H9 (cell line): ENCODE measurements around the gene NPR1. TPM values are rescaled to one million over a fixed set of nuclear protein-coding genes. Genes with fewer than 3 reads are reported as not detected.

Source experiments
- DNase-seq: peaks from one replicate; pipeline ENCODE4 v3.0.0-alpha.2; 2017
- H2AFZ ChIP-seq: one replicate; pipeline ENCODE4 v1.6.1; 2013; ENCODE audit warnings: mild to moderate bottlenecking, low read length, control low read depth, moderate library complexity
- H2AK5ac ChIP-seq: 2 replicates; pipeline ENCODE4 v1.6.1; 2013; ENCODE audit warnings: low read length, control low read depth, mixed read lengths; ENCODE audit not compliant: insufficient read length
- H2BK120ac ChIP-seq: one replicate; pipeline ENCODE4 v1.6.1; 2013; ENCODE audit warnings: low read depth, mild to moderate bottlenecking, low read length, control low read depth, inconsistent platforms; ENCODE audit not compliant: poor library complexity, severe bottlenecking
- H2BK12ac ChIP-seq: 2 replicates; pipeline ENCODE4 v1.6.1; 2013; ENCODE audit warnings: low read length, control low read depth, mixed read lengths, low read depth; ENCODE audit not compliant: insufficient read length
- H2BK15ac ChIP-seq: 2 replicates; pipeline ENCODE4 v1.6.1; 2013; ENCODE audit warnings: low read depth, low read length, control low read depth
- H2BK20ac ChIP-seq: one replicate; pipeline ENCODE4 v1.6.1; 2013; ENCODE audit warnings: low read depth, mild to moderate bottlenecking, low read length, control low read depth, inconsistent platforms; ENCODE audit not compliant: poor library complexity, severe bottlenecking
- H2BK5ac ChIP-seq: 2 replicates; pipeline ENCODE4 v1.6.1; 2013; ENCODE audit warnings: low read length, control low read depth, mixed read lengths; ENCODE audit not compliant: insufficient read length
- H3K14ac ChIP-seq: 2 replicates; pipeline ENCODE4 v1.6.1; 2013; ENCODE audit warnings: low read length, control low read depth; ENCODE audit not compliant: insufficient read depth
- H3K18ac ChIP-seq: 2 replicates; pipeline ENCODE4 v1.6.1; 2013; ENCODE audit warnings: low read depth, mild to moderate bottlenecking, mixed read lengths, low read length, control low read depth; ENCODE audit not compliant: insufficient read length
- H3K23ac ChIP-seq: 2 replicates; pipeline ENCODE4 v1.6.1; 2013; ENCODE audit warnings: low read length, control low read depth, mixed read lengths, low read depth; ENCODE audit not compliant: insufficient read length
- H3K23me2 ChIP-seq: 2 replicates; pipeline ENCODE4 v1.6.1; 2013; ENCODE audit warnings: low read depth, mild to moderate bottlenecking, mixed read lengths, low read length, control low read depth; ENCODE audit not compliant: insufficient read length, poor library complexity, severe bottlenecking
- H3K27ac ChIP-seq: 2 replicates; pipeline ENCODE4 v1.5.1; 2013; ENCODE audit warnings: low read length, control low read depth, mixed read lengths, low read depth; ENCODE audit not compliant: insufficient read length
- H3K27me3 ChIP-seq: 2 replicates; pipeline ENCODE4 v1.6.1; 2013; ENCODE audit warnings: low read length, control low read depth, inconsistent platforms; ENCODE audit not compliant: insufficient read depth
- H3K4ac ChIP-seq: 2 replicates; pipeline ENCODE4 v1.6.1; 2013; ENCODE audit warnings: low read depth, mild to moderate bottlenecking, control low read depth, inconsistent platforms, low read length, moderate library complexity
- H3K4me1 ChIP-seq: 2 replicates; pipeline ENCODE4 v1.6.1; 2013; ENCODE audit warnings: low read length, control low read depth, inconsistent platforms; ENCODE audit not compliant: insufficient read depth
- H3K4me2 ChIP-seq: 2 replicates; pipeline ENCODE4 v1.6.1; 2013; ENCODE audit warnings: low read length, control low read depth, mixed read lengths; ENCODE audit not compliant: insufficient read length, insufficient read depth
- H3K56ac ChIP-seq: 2 replicates; pipeline ENCODE4 v1.6.1; 2013; ENCODE audit warnings: low read depth, mild to moderate bottlenecking, mixed read lengths, low read length, control low read depth; ENCODE audit not compliant: insufficient read length
- H3K79me1 ChIP-seq: 2 replicates; pipeline ENCODE4 v1.6.1; 2013; ENCODE audit warnings: low read depth, mild to moderate bottlenecking, moderate library complexity, low read length, control low read depth, inconsistent platforms; ENCODE audit not compliant: insufficient read depth, poor library complexity, severe bottlenecking
- H3K79me2 ChIP-seq: 2 replicates; pipeline ENCODE4 v1.6.1; 2013; ENCODE audit warnings: low read length, control low read depth, inconsistent platforms; ENCODE audit not compliant: insufficient read depth
- H3K9ac ChIP-seq: 2 replicates; pipeline ENCODE4 v1.6.1; 2013; ENCODE audit warnings: low read length, control low read depth, mixed read lengths; ENCODE audit not compliant: insufficient read length; ENCODE audit errors: extremely low read depth
- H3K9me3 ChIP-seq: one replicate; pipeline ENCODE4 v1.6.1; 2013; ENCODE audit warnings: low read depth, low read length, inconsistent platforms; ENCODE audit not compliant: control insufficient read depth
- H3T11ph ChIP-seq: one replicate; pipeline ENCODE4 v1.6.1; 2013; ENCODE audit warnings: mild to moderate bottlenecking, low read length, control low read depth, inconsistent platforms
- H4K20me1 ChIP-seq: one replicate; pipeline ENCODE4 v1.6.1; 2013; ENCODE audit not compliant: control insufficient read depth, insufficient read length, insufficient read depth
- H4K5ac ChIP-seq: 2 replicates; pipeline ENCODE4 v1.6.1; 2013; ENCODE audit warnings: low read depth, mild to moderate bottlenecking, mixed read lengths, low read length, control low read depth; ENCODE audit not compliant: insufficient read length
- H4K8ac ChIP-seq: replicated peaks from 2 replicates; pipeline ENCODE4 v1.6.1; 2013; ENCODE audit warnings: low read length, control low read depth, mixed read lengths, low read depth; ENCODE audit not compliant: insufficient read length
- H4K91ac ChIP-seq: 2 replicates; pipeline ENCODE4 v1.6.1; 2013; ENCODE audit warnings: low read depth, mild to moderate bottlenecking, moderate library complexity, mixed read lengths, low read length, control low read depth; ENCODE audit not compliant: insufficient read length
- H3K27ac Mint-ChIP-seq, 3 experiments: 2 replicates in 2 of 3; 3 replicates in 1 of 3; pipeline ENCODE4 v1.8.0; 2020 to 2021; ENCODE audit warnings: mixed read lengths in 3 of 3, mild to moderate bottlenecking in 1 of 3, moderate library complexity in 1 of 3
- H3K27me3 Mint-ChIP-seq: 2 replicates; pipeline ENCODE4 v1.8.0; 2021; ENCODE audit warnings: low read depth, mild to moderate bottlenecking, moderate library complexity, mixed read lengths
- H3K36me3 Mint-ChIP-seq, 3 experiments: 2 replicates in 2 of 3; 3 replicates in 1 of 3; pipeline ENCODE4 v1.8.0; 2020 to 2021; ENCODE audit warnings: low read depth in 3 of 3, mixed read lengths in 3 of 3; ENCODE audit not compliant: insufficient read depth in 1 of 3
- H3K4me1 Mint-ChIP-seq, 2 experiments: 2 replicates each; pipeline ENCODE4 v1.8.0; 2020; ENCODE audit warnings: mixed read lengths in 2 of 2
- H3K4me3 Mint-ChIP-seq, 2 experiments: 2 replicates in 1 of 2; 3 replicates in 1 of 2; pipeline ENCODE4 v1.8.0; 2020 to 2021; ENCODE audit warnings: mild to moderate bottlenecking in 2 of 2, mixed read lengths in 2 of 2, moderate library complexity in 1 of 2
- H3K9me3 Mint-ChIP-seq, 2 experiments: 2 replicates in 1 of 2; 3 replicates in 1 of 2; pipeline ENCODE4 v1.8.0; 2020; ENCODE audit warnings: mild to moderate bottlenecking in 2 of 2, mixed read lengths in 2 of 2, moderate library complexity in 1 of 2
- CTCF ChIP-seq: fragments of 200-600 bp; sonication (generic); conservative IDR thresholded peaks from 3 replicates; pipeline ENCODE4 v1.8.0; 2021; ENCODE audit warnings: antibody characterized with exemption, mild to moderate bottlenecking
- total RNA-seq: library from RNA; stranded (reverse); gene quantifications from 2 replicates; pipeline ENCODE4 v1.2.1, GENCODE V29; 2021

The NPR1 gene
- total RNA-seq, 1 experiment from 2014 or later = 8.6 TPM

DNA sequence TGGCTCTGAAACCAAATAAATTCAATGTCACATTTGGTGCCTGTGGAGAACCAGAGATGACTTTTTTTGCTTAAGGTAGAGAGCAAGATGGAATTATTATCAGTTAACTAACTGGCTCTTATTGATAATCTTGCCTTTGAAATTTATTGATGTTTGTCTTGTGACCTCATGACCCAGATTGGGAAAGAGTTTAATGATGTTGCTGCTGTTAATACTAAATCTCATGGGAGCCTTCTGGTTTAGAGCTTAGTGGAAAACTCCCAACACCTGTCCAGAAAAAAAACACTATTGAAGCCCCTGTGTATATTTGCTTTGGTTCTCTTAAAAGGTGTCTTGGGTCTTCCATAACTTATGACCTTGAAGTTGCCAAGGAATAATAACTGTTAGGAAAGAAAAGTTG, 34.7 kb upstream of the NPR1 start:
- TF ChIP-seq CTCF = no peak
- Histone ChIP-seq H3K56ac (no peak overlapping the region), H3K4me2 (no peak overlapping the region), H3K9ac (no peak overlapping the region), H3K23me2 (no peaks in the 10 kb centered on the region), H3K27me3 (no peaks in the 10 kb centered on the region), H2BK15ac (no peak overlapping the region), H3K4me1 (no peaks in the 10 kb centered on the region), H3K4ac (no peak overlapping the region), H4K91ac (no peak overlapping the region), H2AK5ac (no peak overlapping the region), H2BK5ac (no peak overlapping the region), H2BK120ac (no peak overlapping the region), H3K9me3 (no peaks in the 10 kb centered on the region), H4K5ac (no peak overlapping the region), H2BK12ac (no peak overlapping the region), H3K18ac (no peak overlapping the region), H3K27ac (no peak overlapping the region), H3K14ac (no peak overlapping the region), H3K23ac (no peak overlapping the region), H4K20me1 (no peaks in the 10 kb centered on the region), H3K79me2 (no peaks in the 10 kb centered on the region), H2BK20ac (no peak overlapping the region), H3K79me1 (peaks cover 4% of the 10 kb centered on the region), H3T11ph (no peak overlapping the region), H4K8ac (no peak overlapping the region), H2AFZ (no peak overlapping the region)
- Mint-ChIP-seq H3K36me3 (peaks cover 44 to 78% (median 72%) of the 10 kb centered on the region in 3 experiments; a peak in 6 of 7 replicates), H3K9me3 (no peaks in the 10 kb centered on the region), H3K27me3 (no peaks in the 10 kb centered on the region), H3K27ac (no peak overlapping the region), H3K4me1 (peaks cover 6% of the 10 kb centered on the region in 2 experiments), H3K4me3 (no peak overlapping the region)
- no peak for DNase-seq
